Stomach (tissue), 4 donors: ENCODE measurements around the gene IQSEC1.

ENCODE experiments used
- CTCF ChIP-seq, 7 experiments: fragments of 450-650 bp in 4 of 7; fragments of 200-600 bp in 3 of 7; sonication (generic) in 3 of 7; IDR thresholded peaks; one replicate each; pipeline ENCODE4 v1.5.1; 2016 to 2019; ENCODE audit warnings: antibody characterized with exemption in 7 of 7, control low read depth in 2 of 7, mild to moderate bottlenecking in 1 of 7
- EP300 ChIP-seq: sonication (generic); formaldehyde crosslinking; IDR thresholded peaks from one replicate; pipeline ENCODE4 v1.6.1; 2017; ENCODE audit warnings: antibody characterized with exemption
- POLR2A ChIP-seq, 4 donors: fragments of 450-650 bp; IDR thresholded peaks; one replicate each; pipeline ENCODE4 v1.6.1; 2016; ENCODE audit warnings: antibody characterized with exemption in 4 of 4, control low read depth in 2 of 4, mild to moderate bottlenecking in 1 of 4, moderate library complexity in 1 of 4

GRCh38 chr3:12969486-12969885 is 103.7 kb downstream of the IQSEC1 start:
- TF ChIP-seq CTCF (IDR thresholded peaks at IDR 0.05) (no peak), POLR2A (IDR thresholded peaks at IDR 0.05) (no peak), EP300 (no peak)
